GM12865 (cell line): ENCODE results near the gene TRAPPC3L.
A peak's percentile ranks its signal among the peaks of the same experiment; 100 is the strongest.

Experiments used
- DNase-seq: peaks from one replicate; pipeline ENCODE4 v3.0.0; 2010; ENCODE audit warnings: low read depth
- H3K4me3 ChIP-seq: 2 replicates; pipeline ENCODE4 v1.5.1; 2011; ENCODE audit warnings: mild to moderate bottlenecking, low read depth, low read length, control low read depth
- TF ChIP-seq, protein P1 (sequence below): IDR thresholded peaks from 2 replicates; pipeline ENCODE4 v1.5.1; 2011; ENCODE audit warnings: low read length, control low read depth, low read depth, inconsistent platforms; ENCODE audit not compliant: insufficient read depth; ENCODE audit errors: missing control alignments

TRAPPC3L gene

DNA sequence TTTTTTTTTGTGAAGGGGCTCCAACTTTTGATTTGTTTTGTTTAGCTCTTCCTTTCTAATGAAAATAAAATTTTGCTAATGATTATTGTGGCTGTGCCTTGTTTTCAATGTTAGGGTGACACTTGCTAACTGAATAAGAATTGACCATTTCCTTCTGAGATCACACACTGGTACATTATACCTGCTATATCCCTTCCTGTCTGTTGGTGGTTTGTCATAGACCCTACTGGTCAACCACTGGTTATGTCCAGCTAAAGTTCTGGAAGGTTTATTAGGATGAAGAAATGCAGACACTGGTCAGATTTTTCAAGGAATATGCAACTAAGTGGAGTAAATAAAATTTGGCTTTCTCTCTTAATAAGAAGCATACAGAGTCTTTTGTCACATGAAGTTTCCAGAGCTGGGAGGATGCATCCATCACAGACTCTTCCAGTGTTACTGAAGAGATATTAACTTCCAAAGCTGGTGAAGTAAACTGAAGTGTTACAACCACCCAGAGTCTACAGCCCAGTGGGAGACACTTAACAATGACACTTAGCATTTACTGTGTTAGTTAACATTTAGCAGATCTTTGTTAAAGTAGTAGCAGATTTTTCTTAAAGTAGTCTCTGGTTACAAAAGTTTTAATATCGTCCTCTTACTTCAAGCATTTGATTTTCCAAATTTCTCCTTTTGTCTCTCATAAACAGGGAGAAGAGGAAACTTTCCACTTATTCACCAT lies 53.7 kb downstream of the TRAPPC3L start:
- TF ChIP-seq, protein P1, sequence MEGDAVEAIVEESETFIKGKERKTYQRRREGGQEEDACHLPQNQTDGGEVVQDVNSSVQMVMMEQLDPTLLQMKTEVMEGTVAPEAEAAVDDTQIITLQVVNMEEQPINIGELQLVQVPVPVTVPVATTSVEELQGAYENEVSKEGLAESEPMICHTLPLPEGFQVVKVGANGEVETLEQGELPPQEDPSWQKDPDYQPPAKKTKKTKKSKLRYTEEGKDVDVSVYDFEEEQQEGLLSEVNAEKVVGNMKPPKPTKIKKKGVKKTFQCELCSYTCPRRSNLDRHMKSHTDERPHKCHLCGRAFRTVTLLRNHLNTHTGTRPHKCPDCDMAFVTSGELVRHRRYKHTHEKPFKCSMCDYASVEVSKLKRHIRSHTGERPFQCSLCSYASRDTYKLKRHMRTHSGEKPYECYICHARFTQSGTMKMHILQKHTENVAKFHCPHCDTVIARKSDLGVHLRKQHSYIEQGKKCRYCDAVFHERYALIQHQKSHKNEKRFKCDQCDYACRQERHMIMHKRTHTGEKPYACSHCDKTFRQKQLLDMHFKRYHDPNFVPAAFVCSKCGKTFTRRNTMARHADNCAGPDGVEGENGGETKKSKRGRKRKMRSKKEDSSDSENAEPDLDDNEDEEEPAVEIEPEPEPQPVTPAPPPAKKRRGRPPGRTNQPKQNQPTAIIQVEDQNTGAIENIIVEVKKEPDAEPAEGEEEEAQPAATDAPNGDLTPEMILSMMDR, result no peak
- no peak overlapping the region for H3K4me3 ChIP-seq

DNA sequence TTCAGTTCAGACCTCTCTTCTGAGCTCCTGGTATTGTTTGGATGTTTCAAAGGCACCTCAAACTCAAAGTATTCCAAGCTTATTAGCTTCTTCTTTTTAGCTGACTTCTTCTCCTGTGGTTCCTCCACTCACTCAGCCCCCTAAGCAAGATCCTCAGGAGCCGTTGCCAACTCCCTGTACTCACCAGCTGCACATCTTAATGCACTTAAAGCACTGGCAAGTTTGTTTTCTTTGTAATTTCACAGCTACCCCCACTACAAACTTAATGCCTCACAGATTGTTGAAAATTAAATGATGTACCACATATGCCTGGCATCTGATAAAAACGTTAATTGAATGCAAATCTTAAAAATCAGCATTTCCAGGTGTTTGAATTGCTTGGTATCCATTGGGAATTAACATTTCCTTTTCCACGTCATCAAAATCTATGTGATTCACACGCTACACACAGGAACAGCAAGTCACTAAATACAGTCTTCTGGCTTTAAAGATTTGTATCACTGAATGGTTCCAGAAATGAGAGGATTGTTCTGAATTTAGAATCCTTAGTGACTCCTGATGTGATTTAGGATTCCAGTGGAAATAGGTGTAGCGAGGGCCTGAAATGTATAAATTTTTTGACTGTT lies 59.8 kb downstream of the TRAPPC3L start:
- TF ChIP-seq, protein P1, result no peak
- DNase-seq, result no peak
- no peak overlapping the region for H3K4me3 ChIP-seq

More for the DNA sequence above, 53.7 kb downstream of the TRAPPC3L start:
- no peak for DNase-seq

DNA sequence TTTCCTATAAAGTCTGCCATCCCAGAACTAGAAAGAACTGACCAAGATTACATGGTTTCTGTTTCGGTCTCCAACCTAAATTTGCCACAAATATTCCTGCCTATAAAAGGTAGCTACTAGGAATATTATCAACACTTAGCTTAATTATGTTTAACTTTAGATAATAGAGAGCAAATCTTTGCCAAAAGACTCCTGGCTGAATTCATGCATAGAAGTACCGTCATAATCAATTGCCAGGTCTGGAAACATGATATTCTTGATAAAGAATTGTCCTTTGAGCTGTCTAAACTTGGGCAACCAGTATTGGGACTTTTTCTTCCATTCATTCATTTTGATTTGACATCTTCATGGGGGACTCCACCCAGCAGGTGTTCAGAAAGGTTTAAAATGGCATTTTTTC lies 61.9 kb downstream of the TRAPPC3L start:
- no peak for DNase-seq
- no peak overlapping the region for H3K4me3 ChIP-seq
- TF ChIP-seq, protein P1, result no peak

DNA sequence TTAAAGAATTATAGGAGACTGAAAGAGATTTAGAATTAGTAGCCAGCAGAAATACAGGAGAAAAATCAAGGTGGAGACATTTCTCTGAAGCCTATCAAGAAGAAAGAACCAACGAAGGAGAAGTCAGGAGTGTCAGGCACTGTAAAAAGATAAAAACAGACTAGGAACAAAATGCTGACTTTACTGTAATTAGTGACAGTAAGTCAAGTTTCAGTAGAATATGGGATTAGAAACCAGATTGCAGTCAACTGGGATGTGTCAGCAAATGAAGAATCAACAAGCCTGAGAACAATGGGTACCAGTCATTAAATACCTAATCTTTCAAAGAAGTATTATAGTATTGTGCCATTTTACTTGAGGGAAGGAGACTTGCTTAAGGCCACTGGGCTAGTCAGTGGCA lies 62.7 kb downstream of the TRAPPC3L start:
- TF ChIP-seq, protein P1, result no peak
- no peak overlapping the region for H3K4me3 ChIP-seq
- no peak for DNase-seq

DNA sequence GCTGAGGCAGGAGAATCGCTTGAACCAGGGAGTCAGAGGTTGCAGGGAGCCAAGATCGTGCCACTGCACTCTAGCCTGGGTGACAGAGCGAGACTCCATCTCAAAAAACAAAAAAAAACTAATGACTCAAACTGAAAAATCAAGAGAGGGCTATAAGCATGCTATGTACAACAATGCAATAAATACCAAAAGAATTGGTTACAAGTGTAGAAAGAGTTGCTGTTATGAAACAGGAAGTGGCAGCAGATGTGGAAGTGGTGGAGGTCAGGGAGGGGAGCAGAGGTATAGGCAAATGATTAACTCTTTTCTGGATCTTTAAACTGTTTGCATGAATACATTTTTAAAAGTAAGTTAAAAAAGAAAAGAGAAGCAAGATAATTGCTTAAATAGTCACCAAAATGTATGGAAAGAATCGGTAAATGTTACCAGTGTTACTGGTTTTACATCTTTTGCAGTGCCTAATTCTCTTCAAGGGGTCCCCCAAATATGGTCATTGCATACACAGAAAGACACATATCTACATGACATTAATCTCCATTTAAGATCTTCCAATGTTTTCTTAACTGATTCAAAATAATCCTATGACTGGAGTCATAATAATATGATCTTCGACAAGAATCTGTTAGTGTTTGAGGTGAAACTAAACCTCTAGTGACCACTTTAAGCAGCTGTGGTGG lies 69.3 kb downstream of the TRAPPC3L start:
- TF ChIP-seq, protein P1, result no peak
- DNase-seq, result peak; percentile 70
- no peak overlapping the region for H3K4me3 ChIP-seq

DNA sequence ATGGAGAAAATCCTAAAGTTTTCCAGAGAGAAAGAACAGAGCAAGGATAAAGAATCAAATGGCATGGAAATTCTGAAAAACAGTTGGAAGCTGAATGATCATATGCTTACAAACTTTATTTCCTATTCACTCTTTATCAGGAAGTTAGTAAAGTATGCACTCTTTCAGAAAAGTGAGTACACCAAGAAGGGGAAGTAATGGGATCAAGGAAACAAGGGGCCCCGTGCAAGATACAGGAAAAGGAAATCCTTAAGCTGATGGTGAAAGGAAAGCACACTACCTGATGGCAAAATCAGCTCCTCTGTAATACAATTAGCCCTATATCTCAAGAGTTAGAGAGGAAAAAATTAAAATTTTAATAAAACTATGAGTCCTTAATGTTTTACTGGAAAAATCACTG lies 70.3 kb downstream of the TRAPPC3L start:
- DNase-seq, result no peak
- TF ChIP-seq, protein P1, result no peak
- no peak overlapping the region for H3K4me3 ChIP-seq
